Activated T-cell treated with anti-CD3 and anti-CD28 coated beads, Interleukin-2, amount 50 U/mL, for 4 hours (primary cell): ENCODE data around the gene CLASP1. TPM values are rescaled to one million over a fixed set of nuclear protein-coding genes. Genes with fewer than 3 reads are reported as not detected.
A peak's percentile ranks its signal among the peaks of the same experiment; 100 is the strongest.
"Not testable (repeated sequence)": the region's sequence is repeated elsewhere in the genome, so short reads cannot be mapped to it uniquely, and the experiment has no call there.

Experiments
- ATAC-seq, 2 donors: fragments of 200-7000 bp; cut with Tn5 transposase; one replicate each; pipeline ENCODE4 v1.10.0; 2021
- DNase-seq: peaks from one replicate; pipeline ENCODE4 v3.0.0-alpha.2; 2020
- H3K27me3 Mint-ChIP-seq: one replicate; pipeline ENCODE4 v1.8.0; 2021; ENCODE audit warnings: low read depth, mixed read lengths
- H3K36me3 Mint-ChIP-seq: one replicate; pipeline ENCODE4 v1.8.0; 2022; ENCODE audit warnings: mixed read lengths; ENCODE audit not compliant: insufficient read depth
- H3K4me1 Mint-ChIP-seq: one replicate; pipeline ENCODE4 v1.8.0; 2021; ENCODE audit warnings: low read depth, mixed read lengths
- H3K4me3 Mint-ChIP-seq: one replicate; pipeline ENCODE4 v1.8.0; 2021; ENCODE audit warnings: mild to moderate bottlenecking, moderate library complexity, mixed read lengths
- H3K9me3 Mint-ChIP-seq: one replicate; pipeline ENCODE4 v1.8.0; 2021; ENCODE audit warnings: mixed read lengths
- total RNA-seq, 3 donors: library from RNA; stranded (reverse); gene quantifications; one replicate each; pipeline ENCODE4 v1.2.1, GENCODE V29; 2021

The CLASP1 gene
- total RNA-seq, 3 donors from 2014 or later, result 48.3 to 68.2 (median 63.2) TPM

GRCh38 chr2:121359170-121359569 is 290.1 kb downstream of the CLASP1 start:
- Mint-ChIP-seq H3K4me3 (no peak overlapping the region), H3K27me3 (no peaks in the 10 kb centered on the region), H3K9me3 (no peaks in the 10 kb centered on the region), H3K36me3 (peaks cover 30% of the 10 kb centered on the region), H3K4me1 (no peaks in the 10 kb centered on the region)
- no peak for ATAC-seq
- no peak for DNase-seq

GRCh38 chr2:121358291-121358690 is 291.0 kb downstream of the CLASP1 start:
- Mint-ChIP-seq H3K4me3 (no peak overlapping the region), H3K36me3 (peaks cover 27% of the 10 kb centered on the region), H3K9me3 (no peaks in the 10 kb centered on the region), H3K27me3 (no peaks in the 10 kb centered on the region), H3K4me1 (no peaks in the 10 kb centered on the region)
- DNase-seq (no peak), ATAC-seq (no peak)

- ATAC-seq (peak; percentile 37 to 67), DNase-seq (no peak)
- Mint-ChIP-seq H3K27me3 (no peaks in the 10 kb centered on the region), H3K4me3 (no peak overlapping the region), H3K9me3 (no peaks in the 10 kb centered on the region), H3K36me3 (peaks cover 16% of the 10 kb centered on the region), H3K4me1 (no peaks in the 10 kb centered on the region)
Measured at GRCh38 chr2:121356058-121356640, 293.1 kb downstream of the CLASP1 start.

- H3K9me3 Mint-ChIP-seq, result no peaks in the 10 kb centered on the region
- H3K27me3 Mint-ChIP-seq, result no peaks in the 10 kb centered on the region
- no peaks in the 10 kb centered on the region for H3K4me1 Mint-ChIP-seq
- DNase-seq (no peak), ATAC-seq (no peak)
- peaks cover 17% of the 10 kb centered on the region for H3K36me3 Mint-ChIP-seq
- H3K4me3 Mint-ChIP-seq, result no peak overlapping the region
Measured at GRCh38 chr2:121355488-121355887, 293.8 kb downstream of the CLASP1 start.

- Mint-ChIP-seq H3K9me3 (no peaks in the 10 kb centered on the region), H3K36me3 (peaks cover 23% of the 10 kb centered on the region), H3K27me3 (no peaks in the 10 kb centered on the region), H3K4me3 (no peak overlapping the region), H3K4me1 (no peaks in the 10 kb centered on the region)
- ATAC-seq, result no peak
- DNase-seq, result no peak
Measured at GRCh38 chr2:121351521-121352318, 297.5 kb downstream of the CLASP1 start.

GRCh38 chr2:121350890-121351289 is 298.4 kb downstream of the CLASP1 start:
- no peaks in the 10 kb centered on the region for H3K4me1 Mint-ChIP-seq
- H3K36me3 Mint-ChIP-seq, result peaks cover 30% of the 10 kb centered on the region
- H3K9me3 Mint-ChIP-seq, result no peaks in the 10 kb centered on the region
- no peaks in the 10 kb centered on the region for H3K27me3 Mint-ChIP-seq
- no peak overlapping the region for H3K4me3 Mint-ChIP-seq
- ATAC-seq (peak in 1 of 2 donors; percentile 13), DNase-seq (no peak)

GRCh38 chr2:121350402-121350775 is 298.9 kb downstream of the CLASP1 start:
- peaks cover 32% of the 10 kb centered on the region for H3K36me3 Mint-ChIP-seq

GRCh38 chr2:121349721-121350401 is 299.4 kb downstream of the CLASP1 start:
- no peak for DNase-seq
- Mint-ChIP-seq H3K4me3 (no peak overlapping the region), H3K4me1 (no peaks in the 10 kb centered on the region), H3K36me3 (peaks cover 32% of the 10 kb centered on the region), H3K9me3 (no peaks in the 10 kb centered on the region), H3K27me3 (no peaks in the 10 kb centered on the region)
- ATAC-seq, result no peak

More at GRCh38 chr2:121350402-121350775, 298.9 kb downstream of the CLASP1 start:
- H3K4me3 Mint-ChIP-seq, result no peak overlapping the region
- H3K9me3 Mint-ChIP-seq, result no peaks in the 10 kb centered on the region
- H3K4me1 Mint-ChIP-seq, result no peaks in the 10 kb centered on the region
- H3K27me3 Mint-ChIP-seq, result no peaks in the 10 kb centered on the region
- DNase-seq (no peak), ATAC-seq (no peak)

- Mint-ChIP-seq H3K27me3 (no peaks in the 10 kb centered on the region), H3K4me1 (no peaks in the 10 kb centered on the region), H3K4me3 (no peak overlapping the region), H3K9me3 (no peaks in the 10 kb centered on the region), H3K36me3 (peaks cover 35% of the 10 kb centered on the region)
- no peak for ATAC-seq
- no peak for DNase-seq
Measured at GRCh38 chr2:121348128-121348740, 301.0 kb downstream of the CLASP1 start.

- Mint-ChIP-seq H3K9me3 (no peaks in the 10 kb centered on the region), H3K27me3 (no peaks in the 10 kb centered on the region), H3K4me1 (no peaks in the 10 kb centered on the region), H3K4me3 (no peak overlapping the region), H3K36me3 (peaks cover 38% of the 10 kb centered on the region)
- DNase-seq, result no peak
- ATAC-seq, result no peak
Measured at GRCh38 chr2:121346859-121347258, 302.4 kb downstream of the CLASP1 start.

- H3K36me3 Mint-ChIP-seq, result peaks cover 40% of the 10 kb centered on the region
- DNase-seq (no peak), ATAC-seq (no peak)
- no peaks in the 10 kb centered on the region for H3K4me1 Mint-ChIP-seq
- no peaks in the 10 kb centered on the region for H3K27me3 Mint-ChIP-seq
- no peaks in the 10 kb centered on the region for H3K9me3 Mint-ChIP-seq
- no peak overlapping the region for H3K4me3 Mint-ChIP-seq
Measured at GRCh38 chr2:121346407-121346806, 302.9 kb downstream of the CLASP1 start.

- Mint-ChIP-seq H3K9me3 (no peaks in the 10 kb centered on the region), H3K36me3 (peaks cover 40% of the 10 kb centered on the region), H3K4me1 (no peaks in the 10 kb centered on the region), H3K27me3 (no peaks in the 10 kb centered on the region), H3K4me3 (no peak overlapping the region)
- ATAC-seq, result no peak
- DNase-seq, result no peak
Measured at GRCh38 chr2:121345887-121346286, 303.4 kb downstream of the CLASP1 start.

- Mint-ChIP-seq H3K9me3 (no peaks in the 10 kb centered on the region), H3K36me3 (peaks cover 46% of the 10 kb centered on the region), H3K27me3 (no peaks in the 10 kb centered on the region), H3K4me3 (no peak overlapping the region), H3K4me1 (no peaks in the 10 kb centered on the region)
- DNase-seq (no peak), ATAC-seq (no peak)
Measured at GRCh38 chr2:121345101-121345500, 304.2 kb downstream of the CLASP1 start.

- H3K27me3 Mint-ChIP-seq, ATAC-seq, H3K4me1 Mint-ChIP-seq, DNase-seq, H3K4me3 Mint-ChIP-seq, H3K9me3 Mint-ChIP-seq: not testable (repeated sequence)
- H3K36me3 Mint-ChIP-seq, result peaks cover 48% of the 10 kb centered on the region
Measured at GRCh38 chr2:121343828-121344399, 305.3 kb downstream of the CLASP1 start.
